Activated T-cell treated with anti-CD3 and anti-CD28 coated beads for 48 hours (primary cell): ENCODE results near the gene PLCB4.
"Not testable (repeated sequence)": the region's sequence is repeated elsewhere in the genome, so short reads cannot be mapped to it uniquely, and the experiment has no call there.

Experiments used
- DNase-seq: peaks from one replicate; pipeline ENCODE4 v3.0.0-alpha.2; 2020; ENCODE audit warnings: low read depth

PLCB4 gene

GRCh38 chr20:9068841-9069663, at the start of gene PLCB4:
Gene PLCB4 (plus strand): TSS chr20:9069087. CDS start chr20:9307815, 238,728 bp downstream.
- no peak for DNase-seq

DNA sequence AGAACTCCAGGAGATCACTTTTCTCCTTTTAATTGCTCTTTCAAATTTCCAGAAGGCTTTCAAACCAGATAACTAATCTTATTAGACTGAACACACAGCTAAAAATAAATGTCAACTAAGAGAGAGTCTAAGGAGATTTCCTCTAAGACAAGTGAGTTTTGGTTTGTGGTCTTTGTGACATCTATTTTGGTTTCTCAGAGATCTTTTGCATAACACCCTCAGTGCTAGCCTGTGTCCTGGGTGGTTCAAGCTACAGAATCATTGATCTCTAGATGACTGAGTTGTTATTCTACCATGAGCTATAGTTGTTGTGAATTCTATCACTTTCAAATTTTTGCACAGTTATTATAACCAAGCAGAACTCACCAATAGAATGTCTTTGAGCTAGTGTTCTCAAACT, 49.1 kb upstream of the PLCB4 start:
- no peak for DNase-seq

DNA sequence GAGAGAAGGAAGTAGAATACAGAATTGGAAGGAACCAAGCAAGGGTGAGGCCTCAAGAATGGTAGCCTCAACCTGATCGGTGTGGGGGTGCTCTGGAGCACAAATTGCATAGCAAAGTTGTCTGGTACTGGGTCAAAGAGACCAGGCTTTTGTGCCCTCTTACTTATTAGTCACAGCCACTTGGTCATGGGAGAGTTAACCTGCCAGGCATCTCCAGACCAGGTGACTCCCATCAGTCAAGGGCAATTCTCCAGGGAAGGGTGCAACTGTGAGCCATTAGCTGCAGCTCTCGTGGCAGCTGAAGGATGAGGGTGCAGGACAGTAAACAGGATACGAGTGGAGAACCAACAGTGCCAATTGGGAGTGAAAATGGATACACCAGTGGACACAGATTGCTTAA, 47.7 kb upstream of the PLCB4 start:
- DNase-seq = no peak

- DNase-seq = no peak
Observed at GRCh38 chr20:9021699-9022098, 47.2 kb upstream of the PLCB4 start.

DNA sequence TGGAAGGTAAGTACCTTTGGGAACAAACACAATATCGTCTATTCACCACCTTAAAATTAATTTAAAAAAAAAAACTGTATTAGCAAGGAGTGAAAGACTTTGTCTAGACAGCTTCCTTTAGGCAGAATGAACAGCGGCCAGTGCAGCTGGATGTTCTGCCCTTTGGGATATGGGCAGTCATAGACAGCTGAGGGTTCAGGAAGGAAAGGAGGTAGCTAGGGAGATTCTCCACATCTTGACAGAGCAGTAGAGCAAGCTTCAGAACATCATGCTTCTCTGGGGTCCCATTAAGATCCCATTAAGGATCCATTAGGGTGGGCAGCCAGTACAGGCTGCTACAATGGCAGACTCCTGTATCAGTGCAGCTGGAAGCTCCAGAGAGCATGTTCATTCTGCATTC, 46.5 kb upstream of the PLCB4 start:
- no peak for DNase-seq

DNA sequence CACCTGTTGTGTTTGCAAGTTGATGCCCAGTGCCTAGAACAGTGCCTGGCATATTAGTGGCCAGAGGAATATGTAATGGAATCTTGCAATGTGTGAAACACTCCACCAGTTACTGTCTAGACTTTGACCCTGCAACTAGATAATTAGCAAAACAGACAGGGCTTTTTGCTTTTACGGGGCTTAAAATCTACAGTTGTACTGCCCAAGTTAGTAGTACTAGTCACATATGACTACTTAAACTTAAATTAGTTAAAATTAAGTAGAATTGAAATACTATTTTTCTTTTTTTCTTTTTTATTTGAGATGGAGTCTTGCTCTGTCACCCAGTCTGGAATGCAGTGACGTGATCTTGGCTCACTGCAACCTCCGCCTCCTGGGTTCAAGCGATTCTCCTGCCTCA, 44.3 kb upstream of the PLCB4 start:
- no peak for DNase-seq

DNA sequence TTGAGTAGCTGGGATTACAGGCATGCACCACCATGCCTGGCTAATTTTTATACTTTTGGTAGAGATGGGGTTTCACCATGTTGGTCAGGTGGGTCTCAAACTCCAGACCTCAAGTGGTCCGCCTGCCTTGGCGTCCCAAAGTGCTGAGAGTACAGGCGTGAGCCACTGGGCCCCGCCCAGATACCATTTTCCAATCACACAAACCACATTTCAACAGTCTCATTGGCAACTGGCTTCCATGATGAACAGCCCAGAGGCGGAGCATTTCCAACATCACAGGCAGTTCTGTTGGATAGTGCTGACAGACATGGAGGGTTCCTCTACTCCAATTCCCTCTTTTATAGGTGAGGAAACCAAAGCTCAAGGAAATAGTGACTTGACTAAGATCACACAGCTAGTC, 43.9 kb upstream of the PLCB4 start:
- no peak for DNase-seq

- DNase-seq = no peak
Observed at GRCh38 chr20:9025643-9026042, 43.2 kb upstream of the PLCB4 start.

DNA sequence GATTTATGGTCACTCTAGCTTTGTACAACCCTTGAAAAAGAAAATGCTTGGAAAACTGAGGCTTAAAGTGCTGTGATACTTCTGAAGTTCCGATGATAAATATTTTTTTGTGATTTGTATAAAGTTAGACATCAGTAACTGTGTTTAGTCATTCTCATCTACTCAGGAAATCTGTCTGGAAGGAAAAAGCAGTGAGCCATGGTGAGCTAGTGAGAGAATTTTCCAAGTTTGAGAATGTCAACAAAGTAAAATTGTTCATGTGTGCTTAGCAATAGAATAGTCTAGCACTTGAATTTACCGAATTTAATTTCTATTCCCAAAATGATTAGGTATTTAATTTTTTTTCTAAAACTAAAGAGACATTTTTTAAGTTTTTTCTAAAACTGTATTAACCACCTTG, 41.3 kb upstream of the PLCB4 start:
- DNase-seq = no peak

GRCh38 chr20:9028419-9028818, 40.5 kb upstream of the PLCB4 start:
- DNase-seq = no peak

DNA sequence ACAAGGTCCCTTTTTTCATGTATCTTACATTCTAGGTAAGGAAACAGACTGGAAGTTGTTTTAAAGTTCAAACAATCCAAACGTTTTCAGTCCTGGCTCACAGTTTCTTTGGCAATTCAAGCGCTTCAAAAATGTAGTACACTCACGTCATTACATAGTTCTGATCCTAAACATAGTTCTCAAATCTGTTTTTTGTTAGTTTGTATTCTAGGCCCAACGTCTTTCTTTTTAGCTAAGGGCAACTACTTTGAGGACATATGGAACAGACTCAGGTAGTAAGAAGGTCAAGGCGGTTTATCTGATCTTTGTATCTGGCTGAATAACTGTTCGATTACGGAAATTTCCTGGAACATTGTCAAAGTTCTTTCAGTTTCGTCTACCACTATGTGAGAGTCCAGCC, 36.9 kb upstream of the PLCB4 start:
- no peak for DNase-seq

DNA sequence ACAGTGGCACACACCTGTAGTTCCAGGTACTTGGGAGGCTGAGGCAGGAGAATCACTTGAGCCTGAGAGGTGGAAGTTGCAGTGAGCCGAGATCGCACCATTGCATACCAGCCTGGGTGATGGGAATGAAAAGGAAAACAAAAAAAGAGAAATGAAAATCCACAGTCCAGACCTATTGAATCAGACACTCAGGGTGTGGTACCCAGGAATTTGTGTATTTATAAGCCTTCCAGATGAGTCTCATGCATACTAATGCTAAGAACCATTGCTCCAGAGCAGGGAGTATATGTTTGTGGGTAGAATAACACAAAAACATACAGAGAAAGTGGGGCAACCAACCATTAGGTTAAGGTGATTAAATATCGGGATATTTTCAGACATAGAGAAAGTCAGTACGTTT, 36.1 kb upstream of the PLCB4 start:
- no peak for DNase-seq

DNA sequence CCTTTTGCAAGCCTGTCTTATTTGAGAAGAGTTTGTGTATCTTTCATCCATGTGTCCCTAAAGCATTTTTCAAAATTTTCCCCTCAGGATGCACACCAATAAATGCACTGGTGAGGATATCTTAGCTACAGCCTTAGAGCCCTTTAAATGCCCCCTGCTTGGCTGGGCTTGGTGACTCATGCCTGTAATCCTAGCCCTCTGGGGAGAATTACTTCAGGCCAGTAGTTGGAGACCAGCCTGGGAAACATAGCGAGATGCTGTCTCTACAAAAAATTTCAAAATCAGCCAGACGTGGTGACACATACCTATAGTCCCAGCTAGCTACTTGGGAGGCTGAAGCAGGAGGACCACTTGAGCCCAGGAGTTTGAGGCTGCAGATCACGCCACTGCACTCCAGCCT, 33.8 kb upstream of the PLCB4 start:
- DNase-seq = no peak

GRCh38 chr20:9036593-9036992, 32.3 kb upstream of the PLCB4 start:
- no peak for DNase-seq

DNA sequence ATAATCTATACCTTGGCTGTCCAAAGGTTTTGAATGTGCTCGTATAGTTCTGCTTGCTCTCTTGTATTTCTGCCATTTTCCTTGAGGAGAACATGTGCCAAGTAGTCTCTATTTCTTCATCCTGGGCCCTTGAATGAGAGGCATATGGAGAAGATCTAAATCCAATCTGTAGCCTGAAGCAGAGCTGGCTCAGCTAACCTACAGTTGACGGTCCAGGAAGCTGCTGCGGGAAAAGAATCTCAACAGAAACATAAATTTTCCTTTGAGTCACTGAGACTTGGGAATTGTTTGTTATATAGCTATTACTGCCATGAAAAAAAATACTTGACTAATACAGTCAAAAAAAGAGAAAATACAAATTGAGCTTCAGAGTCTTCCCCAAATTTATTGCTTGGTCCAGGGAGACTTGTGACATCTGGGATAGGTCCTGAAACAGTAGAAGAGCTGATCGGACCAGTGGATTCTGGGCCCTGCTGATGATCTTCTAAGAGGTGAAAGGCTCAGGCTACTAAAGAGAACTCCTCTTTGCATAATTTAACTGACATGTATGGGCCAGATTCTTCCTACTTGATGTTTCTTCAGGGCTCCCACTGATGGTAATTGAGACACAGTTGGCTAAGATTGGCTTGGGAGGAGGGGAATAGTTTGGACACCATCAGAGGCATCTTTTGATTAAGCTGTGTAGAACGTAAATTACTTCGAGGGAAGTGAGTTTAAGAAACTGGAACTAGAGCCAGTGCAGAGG, 29.9 kb upstream of the PLCB4 start:
- no peak for DNase-seq

- no peak for DNase-seq
Observed at GRCh38 chr20:9040863-9041524, 27.9 kb upstream of the PLCB4 start.

GRCh38 chr20:9043364-9043763, 25.5 kb upstream of the PLCB4 start:
- DNase-seq = no peak

DNA sequence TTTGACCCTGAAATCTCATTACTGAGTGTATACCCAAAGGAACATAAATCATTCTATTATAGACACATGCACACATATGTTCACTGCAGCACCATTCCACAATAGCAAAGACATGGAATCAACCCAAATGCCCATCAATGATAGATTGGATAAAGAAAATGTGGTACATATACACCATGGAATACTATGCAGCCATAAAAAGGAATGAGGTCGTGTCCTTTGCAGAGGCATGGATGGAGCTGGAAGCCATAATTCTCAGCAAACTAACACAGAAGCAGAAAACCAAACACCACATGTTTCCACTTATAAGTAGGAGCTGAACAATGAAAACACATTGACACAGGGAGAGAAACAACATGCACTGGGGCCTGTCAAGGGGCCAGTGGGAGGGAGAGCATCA, 21.0 kb upstream of the PLCB4 start:
- not testable (repeated sequence) for DNase-seq

DNA sequence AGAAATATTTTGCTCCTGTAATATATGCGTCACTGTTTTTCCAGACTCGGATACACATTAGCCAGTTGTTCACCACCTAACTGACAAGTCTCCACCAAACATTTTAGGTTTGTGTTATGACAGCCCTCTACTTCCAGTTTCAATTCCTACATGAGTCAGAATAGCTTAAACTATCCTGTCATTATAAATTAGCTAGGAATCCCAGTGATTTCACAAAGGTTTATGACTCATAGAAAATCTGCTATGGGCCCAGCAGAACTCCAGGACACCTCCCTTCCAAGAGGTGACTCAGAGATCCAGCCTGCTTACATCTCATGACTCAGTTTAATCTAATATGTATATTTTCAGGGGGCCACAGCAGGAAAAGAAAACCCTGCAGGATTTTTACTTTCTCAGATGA, 17.4 kb upstream of the PLCB4 start:
- no peak for DNase-seq

- DNase-seq = no peak
Observed at GRCh38 chr20:9052136-9052535, 16.8 kb upstream of the PLCB4 start.

GRCh38 chr20:9053108-9053507, 15.8 kb upstream of the PLCB4 start:
- no peak for DNase-seq

DNA sequence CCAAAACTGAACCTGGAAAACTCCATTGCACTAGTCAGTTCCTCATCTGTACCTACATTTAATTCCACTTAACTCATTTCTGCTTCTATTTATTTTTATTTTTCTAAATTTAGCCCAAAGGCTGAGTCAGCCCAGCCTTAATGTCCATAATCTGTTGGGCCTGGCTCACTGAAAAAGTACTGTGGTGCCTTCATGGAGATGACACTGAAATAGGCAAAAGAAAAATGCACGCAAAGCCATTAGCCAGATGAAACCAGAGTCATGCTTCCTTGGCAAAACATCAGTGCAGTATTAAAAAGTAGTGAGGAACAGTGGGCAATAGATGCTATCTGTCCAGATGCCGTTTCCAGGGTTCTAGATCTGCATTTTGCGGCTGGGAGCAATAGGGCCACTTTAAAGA, 14.7 kb upstream of the PLCB4 start:
- no peak for DNase-seq

- no peak for DNase-seq
Observed at GRCh38 chr20:9059931-9060330, 9.0 kb upstream of the PLCB4 start.
